CMK (cell line): ENCODE measurements around the gene ARSH.
"Not testable (repeated sequence)": the region's sequence is repeated elsewhere in the genome, so short reads cannot be mapped to it uniquely, and the experiment has no call there.

Source experiments
- DNase-seq: peaks from one replicate; pipeline ENCODE4 v3.0.0-alpha.2; 2010; ENCODE audit warnings: low read depth

The ARSH gene

GRCh38 chrX:3037218-3037617 is 30.9 kb downstream of the ARSH start:
- no peak for DNase-seq

- no peak for DNase-seq
Measured at GRCh38 chrX:3044196-3044595, 37.9 kb downstream of the ARSH start.

GRCh38 chrX:3044671-3045070 is 38.3 kb downstream of the ARSH start:
- DNase-seq = no peak

GRCh38 chrX:3046253-3047240 is 40.2 kb downstream of the ARSH start:
- DNase-seq = no peak

GRCh38 chrX:3050523-3051175 is 44.3 kb downstream of the ARSH start:
- DNase-seq = not testable (repeated sequence)

- DNase-seq = no peak
Measured at GRCh38 chrX:3052860-3053259, 46.5 kb downstream of the ARSH start.

- no peak for DNase-seq
Measured at GRCh38 chrX:3066555-3066954, 60.2 kb downstream of the ARSH start.

- DNase-seq = no peak
Measured at GRCh38 chrX:3075959-3076358, 69.6 kb downstream of the ARSH start.

- DNase-seq = no peak
Measured at GRCh38 chrX:3076416-3076991, 70.2 kb downstream of the ARSH start.
